Germinal center (tissue), 1 donor: ENCODE results near the gene SLC13A2.

Source experiments
- DNase-seq: peaks from one replicate; pipeline ENCODE4 v3.0.0; 2012; ENCODE audit warnings: mixed read lengths, low spot score

The SLC13A2 gene

DNA sequence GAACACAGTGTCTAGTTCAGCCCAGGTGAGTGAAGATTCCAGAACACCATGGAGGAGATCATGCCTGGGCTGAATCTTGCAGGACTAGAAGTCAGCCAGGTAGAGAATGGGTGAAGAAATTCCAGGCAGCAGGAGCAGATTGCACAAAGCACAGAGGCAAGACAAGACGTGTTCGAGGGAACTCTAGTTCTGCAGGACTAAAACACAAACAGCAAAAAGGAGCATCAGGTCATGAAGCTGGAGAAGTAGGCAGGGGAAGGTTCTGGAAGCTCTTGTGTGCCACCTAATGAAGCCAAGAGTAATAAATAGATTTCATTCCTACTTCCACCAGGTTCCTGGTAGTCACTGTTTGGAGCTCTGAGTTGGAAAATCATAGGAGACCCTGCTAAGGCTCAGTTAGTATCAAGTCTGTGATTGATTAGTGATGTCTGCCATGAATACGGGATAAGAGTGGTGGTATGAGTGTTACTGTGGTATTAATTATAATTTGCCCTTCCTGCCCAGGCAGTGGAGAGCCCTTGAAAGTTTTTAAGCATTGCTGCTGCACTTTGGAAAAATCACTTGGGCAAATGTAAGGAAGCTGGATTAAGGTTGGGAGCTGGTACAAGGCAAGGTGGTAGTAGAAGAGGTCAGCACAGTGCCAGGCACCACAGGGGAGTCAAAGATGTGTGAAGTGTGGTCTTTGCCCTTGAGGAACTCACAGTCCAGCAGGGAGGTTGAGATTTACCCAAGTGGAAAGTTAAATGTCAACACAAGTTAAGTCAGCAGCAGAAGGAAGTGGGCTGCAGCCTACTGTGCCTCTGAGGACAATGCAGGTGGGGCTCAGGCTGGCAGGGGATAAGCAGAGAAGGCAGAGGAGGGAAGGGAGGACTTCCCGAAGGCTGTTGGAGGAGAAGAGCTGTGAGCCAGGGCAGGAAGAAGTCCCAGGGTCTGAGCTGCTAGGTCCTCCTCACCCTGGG is 19.2 kb downstream of the SLC13A2 start:
- DNase-seq = no peak

DNA sequence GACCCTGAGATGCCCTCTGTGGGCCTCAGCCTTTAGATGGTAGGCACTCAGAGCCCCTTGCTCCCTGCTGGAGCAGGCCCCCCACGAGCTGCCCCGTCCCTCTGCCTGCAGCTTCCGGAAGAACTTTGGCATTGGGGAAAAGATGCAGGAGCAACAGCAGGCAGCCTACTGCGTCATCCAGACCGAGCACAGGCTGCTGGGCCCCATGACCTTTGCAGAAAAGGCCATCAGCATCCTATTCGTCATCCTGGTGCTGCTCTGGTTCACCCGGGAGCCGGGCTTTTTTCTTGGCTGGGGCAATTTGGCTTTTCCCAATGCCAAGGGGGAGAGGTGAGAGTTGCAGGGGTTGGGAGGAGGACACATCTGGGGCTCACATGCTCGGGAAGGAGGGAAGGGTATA is 20.0 kb downstream of the SLC13A2 start:
- no peak for DNase-seq

DNA sequence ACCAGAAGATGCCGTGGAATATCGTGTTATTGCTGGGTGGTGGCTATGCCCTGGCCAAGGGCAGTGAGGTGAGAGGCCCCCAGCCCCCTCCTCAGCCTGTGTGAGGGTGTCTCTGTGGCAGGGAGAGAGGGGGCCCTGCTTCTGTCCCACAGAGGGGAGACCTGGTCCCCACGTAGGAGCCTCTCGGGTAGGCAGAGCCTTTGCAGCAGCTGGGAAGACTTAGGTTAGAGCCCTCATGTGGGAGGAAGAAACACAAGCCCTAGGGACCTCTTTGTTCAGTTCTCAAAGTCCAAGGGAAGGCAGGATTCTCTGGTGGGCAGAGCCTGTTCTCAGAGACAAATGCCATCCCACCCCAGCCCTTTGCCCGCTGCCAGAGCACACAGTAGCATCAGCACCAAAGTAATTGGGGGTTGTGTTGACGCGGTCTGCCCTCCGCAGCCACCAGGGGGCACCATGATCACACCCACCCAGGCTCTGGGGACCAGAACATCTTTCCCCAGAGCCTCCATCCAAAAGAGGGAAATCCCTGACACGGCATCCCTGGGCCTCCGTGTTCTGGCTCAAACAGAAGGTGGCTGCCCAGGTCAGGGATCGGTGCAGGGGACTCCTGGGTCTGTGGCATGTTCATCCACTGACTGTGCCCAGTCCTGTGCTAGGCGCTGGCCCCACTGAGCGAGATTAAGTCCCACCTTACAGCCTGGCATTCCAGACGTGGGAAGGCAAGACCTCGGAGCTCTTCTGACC is 21.2 kb downstream of the SLC13A2 start:
- DNase-seq = peak; percentile 89

DNA sequence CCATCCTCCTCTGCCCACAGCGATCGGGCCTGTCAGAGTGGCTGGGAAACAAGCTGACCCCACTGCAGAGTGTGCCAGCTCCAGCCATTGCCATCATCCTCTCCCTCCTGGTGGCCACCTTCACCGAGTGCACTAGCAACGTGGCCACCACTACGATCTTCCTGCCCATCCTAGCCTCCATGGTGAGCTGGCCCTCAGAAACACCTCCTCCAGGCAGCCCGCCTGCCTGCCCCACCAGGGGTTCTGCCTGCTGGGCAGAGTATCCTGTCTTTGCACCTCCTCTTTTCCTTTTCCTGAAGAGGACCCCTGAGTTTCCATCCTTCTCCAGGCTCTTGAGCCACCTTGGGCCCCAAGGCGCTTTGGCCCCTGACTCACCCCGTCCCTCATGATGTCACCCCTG is 22.2 kb downstream of the SLC13A2 start:
- DNase-seq = no peak

DNA sequence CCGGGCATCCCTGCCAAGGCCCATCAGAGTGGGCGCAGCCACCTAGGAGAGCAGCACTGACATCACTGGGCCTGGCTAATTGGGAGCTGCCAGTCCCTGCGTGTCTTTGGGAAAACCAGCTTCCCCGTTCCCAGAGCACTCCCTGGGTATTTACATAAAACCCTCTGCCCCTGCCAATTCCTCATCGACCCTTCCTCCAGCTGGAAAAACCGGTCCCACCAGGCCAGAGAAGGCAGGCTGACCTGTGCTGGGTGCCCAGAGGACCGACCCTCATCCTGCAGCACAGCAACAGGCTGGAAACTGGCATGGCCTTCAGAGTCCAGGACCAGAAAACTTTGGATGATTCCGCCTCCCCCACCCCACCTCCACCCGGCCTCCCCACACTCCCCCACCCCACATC is 24.5 kb downstream of the SLC13A2 start:
- no peak for DNase-seq

DNA sequence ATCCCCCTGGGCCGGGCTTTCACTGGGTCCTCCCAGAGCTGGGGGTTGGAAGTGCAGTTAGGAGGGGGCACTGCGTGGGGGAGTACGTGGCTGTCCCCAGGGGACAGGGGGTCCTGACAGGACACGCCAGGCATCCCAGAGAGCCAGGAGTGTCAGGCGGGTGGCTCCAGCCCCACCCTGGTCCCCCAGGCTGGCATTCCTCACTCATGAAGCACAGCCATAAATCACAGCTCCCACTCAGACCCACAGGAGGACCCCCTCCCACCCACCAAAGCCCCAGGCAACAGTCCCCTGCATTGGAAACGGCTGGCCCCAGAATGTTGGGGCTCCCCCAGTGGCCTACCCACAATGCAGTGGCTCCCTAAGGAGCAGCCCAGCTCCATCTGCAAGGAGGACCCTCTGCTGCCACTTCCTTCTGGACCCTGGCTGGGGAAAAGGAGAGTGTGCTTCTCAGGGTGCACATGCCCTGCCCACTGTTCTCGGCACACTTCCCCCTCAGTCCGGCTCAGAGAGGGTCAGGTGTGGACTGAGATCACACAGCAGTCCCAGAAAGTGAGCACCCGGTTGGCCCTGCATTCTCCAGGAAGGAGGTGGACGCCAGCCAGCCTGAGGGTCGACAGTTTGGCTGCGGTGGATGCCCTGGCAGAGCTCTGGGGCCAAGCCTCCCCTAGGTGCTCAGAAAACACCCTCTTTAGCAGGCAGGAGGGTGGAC is 25.4 kb downstream of the SLC13A2 start:
- no peak for DNase-seq

DNA sequence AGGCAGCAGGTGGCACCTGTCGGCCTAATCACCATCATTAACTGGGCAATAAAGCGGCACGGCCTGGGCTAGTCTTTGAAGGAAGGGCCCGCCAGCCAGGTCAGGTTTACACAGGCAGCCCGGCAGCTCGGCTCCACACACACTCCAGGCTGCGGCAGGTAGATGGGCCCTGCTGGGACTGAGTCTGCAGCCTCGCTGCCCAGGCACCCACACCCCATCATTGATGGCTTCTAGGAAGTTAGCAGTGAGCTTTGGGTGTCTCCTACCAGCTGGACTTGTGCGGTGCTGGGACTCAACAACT is 25.9 kb downstream of the SLC13A2 start:
- DNase-seq = no peak

DNA sequence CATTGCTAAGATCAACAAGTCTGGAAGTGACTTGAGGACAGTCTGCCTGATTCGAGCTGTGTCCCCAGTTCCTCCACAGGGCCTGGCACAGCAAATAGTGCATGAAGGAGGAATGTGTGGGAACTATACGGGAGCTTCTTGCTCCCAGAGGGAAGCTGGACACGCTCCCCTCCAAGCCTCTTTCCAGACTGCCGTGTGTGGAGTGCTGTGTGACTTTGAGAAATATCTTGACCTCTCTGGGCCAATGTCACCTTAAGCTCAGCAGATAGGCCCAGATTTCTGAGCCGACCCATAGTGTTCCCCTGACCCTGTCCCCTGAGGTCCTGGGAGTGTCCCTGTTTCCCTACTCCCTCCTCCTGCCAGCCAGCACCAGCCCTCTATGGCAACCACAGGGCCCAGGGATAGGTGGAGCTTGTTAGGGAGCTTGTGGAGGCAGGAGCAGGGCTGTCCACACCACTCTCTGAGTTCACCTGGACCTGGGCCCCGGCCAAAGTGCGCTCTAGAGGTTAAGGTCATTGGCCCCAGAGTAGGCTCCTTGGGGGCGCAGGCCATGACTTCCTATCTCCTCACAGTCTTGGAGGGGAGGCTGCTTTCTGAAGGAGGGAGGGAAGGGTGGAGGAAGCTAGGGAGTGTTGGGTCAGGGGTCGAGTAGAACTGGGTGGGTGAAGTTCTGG is 26.4 kb downstream of the SLC13A2 start:
- DNase-seq = no peak

DNA sequence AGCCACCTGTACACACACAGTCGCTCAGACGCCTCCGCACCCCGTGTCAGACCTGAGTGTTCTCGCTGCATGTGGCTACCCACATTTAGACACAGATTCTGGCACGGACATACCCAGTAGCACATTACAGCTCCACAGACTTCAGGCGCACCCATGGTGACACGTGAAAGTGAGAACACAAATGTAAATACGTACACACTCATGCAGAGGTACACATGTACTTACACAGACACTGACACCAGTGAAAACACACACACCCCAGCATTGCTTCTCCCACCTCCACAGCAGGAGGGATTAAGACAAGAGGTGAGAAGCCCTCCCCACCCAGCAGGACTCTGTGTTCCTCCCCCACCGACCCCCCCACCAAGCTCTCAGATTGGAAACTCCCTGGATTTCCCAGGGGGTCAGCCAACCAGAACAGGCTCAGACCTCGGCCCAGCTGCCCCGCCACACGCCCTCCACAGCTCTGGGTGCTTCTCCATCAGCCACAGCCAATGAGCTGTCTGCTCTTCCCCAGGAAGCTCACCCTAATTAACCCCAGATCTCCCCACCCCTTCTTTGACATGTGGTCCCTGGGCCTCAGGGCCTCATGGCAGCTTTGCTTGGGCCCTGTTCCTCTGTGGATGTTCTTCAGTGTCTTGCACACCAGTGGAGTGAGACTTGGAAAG is 27.4 kb downstream of the SLC13A2 start:
- DNase-seq = no peak

DNA sequence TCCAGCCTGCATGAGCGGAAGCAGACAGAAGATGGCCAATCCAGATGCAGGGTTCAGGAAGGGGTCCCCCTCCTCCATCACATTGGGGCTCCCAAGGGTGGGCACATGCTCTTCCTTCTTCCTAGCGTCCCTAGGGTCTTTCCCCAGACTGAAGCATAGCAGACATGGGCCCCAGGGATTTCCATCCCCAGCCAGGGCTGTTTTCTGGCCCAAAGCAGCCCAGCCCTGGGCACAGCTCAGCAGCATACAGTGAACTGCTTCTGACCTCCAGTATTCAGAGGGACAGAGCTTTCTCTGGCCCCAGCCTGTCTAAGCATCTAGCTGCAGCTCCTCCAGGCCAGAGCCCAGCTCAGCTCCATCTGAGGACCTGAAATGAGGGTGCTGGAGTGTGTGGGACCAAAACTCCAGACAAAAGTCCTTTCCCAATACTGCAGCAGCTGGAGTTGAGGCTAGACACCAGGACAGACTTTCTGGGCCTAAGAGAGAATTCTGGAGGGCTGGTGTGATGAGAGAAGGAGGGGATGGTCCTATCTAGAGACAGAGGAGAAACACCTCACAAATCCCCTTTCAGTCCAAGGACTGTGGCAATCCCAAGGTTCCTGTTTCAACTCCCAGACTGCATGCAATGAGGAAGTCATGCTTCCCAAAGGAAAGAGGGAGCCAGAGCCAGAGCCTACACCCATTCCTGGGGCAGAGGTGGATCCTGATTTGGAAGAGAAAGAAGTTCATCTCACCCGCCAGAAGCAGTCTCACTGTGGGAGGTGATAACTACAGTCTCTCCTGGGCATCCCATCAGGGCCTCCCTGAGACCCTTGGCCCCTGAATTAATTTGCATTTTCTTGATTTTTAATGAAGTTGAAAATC is 28.2 kb downstream of the SLC13A2 start:
- DNase-seq = no peak

DNA sequence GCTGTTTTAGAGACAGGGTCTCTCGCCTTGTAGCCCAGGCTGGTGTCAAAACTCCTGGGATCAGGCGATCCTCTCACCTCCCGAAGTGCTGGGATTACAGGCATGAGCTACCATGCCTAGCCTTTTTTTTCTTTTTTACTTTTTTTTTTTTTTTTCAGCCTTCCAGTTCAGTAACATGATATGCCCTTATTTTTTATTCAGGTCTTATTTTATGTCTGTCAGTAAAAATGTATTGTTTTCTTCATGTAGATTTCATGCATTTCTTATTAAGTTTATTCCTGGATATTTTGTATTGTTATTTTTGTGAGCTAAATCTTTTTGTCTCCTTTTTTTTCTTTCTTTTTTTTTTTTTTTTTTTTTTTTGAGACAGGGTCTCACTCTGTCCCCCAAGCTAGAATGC is 30.0 kb downstream of the SLC13A2 start:
- DNase-seq = no peak

DNA sequence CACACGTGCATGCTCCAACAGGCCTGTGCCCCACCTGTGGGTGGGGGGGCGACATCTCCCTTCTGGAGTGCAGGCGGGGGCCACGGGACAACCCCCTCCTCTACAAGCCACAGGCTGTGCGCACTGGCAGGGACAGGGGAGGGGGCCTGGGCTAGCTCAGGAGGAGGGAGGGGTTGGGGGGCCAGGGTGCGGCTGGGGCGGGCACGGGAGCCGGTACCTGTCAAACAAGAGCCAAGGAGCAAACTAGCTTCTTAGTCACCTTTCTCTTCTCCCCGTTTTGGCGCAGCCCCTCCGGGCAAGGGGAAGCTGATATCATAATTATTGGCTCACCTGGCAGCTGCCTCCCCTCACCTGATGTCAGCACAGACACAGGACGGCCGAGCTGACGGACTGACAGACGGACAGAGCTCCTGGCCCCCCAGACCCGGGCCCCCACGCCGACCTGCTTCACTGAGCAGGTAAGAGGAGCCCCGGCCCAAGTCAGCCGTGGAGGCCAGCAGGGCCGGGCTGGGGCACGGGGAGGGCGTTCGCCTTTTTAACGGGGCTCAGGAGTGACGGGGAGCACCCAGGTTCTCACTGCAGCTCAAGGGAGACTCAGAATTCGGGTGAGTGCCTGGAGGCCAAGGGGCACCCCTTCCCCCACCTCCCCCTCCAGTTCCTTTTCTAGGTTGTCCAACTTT is 32.7 kb downstream of the SLC13A2 start, which contains the start of gene FOXN1:
TSS of gene FOXN1 (plus strand) at position 363 of the 680 bp plus-strand sequence. CDS start 17,622 bp downstream, outside the sequence.
- no peak for DNase-seq

DNA sequence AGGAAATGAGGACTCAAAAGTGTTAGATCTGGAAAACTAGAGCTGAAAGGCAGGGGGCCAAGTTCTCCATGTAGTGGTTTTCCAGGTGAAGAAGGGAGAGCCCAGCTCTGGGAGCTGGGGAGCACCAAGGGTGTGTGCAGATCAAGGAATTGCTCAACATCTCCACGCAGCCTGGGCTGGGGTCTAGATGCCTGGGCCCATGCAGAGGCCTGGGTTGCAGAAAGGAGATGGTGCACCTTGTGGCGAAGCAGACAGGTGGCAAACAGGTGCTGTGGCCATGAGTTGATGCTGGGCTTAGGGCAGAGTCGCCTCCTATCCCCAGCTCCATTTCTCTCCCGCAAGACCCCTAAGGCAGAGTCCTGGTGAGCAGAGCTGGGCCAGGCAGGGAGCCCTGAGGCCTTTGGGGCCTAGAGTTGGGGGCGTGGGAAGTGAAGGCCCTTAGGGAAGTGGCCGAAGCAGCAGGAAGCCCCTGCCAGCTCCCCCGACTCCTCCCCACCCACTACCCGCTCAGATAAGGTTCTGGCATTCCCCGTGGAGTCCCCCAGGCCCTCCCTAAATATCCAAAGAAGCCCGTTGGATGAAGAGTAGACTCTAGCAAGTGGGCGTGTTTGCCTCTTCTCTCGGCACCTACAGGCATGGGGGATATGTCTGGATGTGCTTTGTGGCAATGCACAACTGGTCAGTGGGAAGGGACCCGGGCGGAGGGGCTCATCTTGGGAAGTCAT is 33.5 kb downstream of the SLC13A2 start:
- no peak for DNase-seq

DNA sequence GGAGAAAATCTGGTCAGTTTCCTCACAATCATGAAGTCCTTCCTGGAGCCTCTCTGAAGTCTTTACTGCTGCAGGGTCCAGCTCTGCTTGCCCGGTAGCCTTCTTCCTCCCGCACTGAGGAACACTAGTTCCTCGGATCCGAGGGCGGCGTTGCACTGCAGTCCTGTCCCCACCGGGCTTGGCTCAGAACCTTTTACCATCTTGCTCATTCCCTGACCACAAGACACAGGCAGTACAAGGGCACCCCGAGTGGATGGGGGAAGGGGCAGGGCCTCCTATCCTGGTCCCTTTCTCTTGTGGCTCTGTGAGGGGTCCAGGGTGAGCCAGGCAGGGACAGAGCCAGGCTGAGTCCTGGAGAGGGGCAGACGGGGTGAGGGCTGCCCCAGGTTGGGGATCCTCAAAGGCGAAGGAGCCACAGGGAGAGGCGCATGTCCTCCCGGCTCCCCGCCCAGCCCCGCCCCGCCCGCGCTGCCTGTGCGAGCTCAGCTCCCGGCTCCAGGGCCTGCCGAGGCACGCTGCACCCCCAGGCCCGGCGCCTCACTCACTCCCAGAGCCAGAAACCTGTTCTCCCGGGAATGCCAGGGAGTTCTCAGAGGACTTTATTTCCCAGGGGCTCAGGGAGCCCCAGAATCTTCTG is 34.2 kb downstream of the SLC13A2 start:
- DNase-seq = no peak

DNA sequence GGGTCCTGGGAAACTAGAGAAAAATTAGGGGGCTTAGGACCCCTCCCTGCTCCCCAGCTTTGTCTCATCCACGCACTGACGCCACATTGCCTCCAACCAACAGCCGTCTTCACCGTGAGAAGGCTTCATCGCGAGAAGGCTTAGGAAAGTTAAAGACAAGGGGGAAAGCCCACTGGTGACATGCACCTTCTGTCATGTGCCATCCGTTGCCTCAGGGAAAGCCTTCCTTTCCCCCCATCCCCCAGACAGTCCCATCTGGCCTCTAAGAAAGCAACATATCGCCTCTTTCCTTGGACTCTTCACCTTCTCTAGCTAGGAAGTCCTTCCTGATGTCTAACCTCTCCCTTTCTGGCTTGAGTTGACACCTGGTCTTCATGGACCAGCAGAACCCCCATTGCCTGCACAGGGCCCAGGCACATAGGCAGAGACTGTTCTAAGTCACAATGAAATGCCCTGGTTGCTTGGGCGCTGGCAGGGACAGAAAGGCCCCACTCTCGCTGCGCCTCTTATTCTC is 34.8 kb downstream of the SLC13A2 start:
- DNase-seq = no peak

DNA sequence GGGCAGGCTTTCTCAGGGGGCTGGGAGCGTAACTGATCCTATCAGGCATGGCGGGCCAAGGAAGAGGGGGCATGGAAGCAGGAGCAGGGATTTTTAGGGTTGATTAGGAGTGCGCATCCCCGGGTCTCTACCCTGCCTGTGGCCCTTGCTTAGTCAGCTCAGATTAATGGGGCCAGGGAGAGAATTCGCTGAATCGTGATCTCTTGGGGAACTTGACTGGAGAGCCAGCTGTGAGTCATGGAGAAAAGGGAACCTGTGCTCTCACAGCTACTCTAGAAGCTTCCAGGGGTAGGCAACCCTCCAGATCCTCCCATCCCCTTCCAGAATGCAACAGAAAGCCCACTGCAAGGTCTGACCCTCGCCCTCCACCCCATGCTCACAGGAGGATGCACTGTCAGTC is 36.3 kb downstream of the SLC13A2 start:
- DNase-seq = no peak

DNA sequence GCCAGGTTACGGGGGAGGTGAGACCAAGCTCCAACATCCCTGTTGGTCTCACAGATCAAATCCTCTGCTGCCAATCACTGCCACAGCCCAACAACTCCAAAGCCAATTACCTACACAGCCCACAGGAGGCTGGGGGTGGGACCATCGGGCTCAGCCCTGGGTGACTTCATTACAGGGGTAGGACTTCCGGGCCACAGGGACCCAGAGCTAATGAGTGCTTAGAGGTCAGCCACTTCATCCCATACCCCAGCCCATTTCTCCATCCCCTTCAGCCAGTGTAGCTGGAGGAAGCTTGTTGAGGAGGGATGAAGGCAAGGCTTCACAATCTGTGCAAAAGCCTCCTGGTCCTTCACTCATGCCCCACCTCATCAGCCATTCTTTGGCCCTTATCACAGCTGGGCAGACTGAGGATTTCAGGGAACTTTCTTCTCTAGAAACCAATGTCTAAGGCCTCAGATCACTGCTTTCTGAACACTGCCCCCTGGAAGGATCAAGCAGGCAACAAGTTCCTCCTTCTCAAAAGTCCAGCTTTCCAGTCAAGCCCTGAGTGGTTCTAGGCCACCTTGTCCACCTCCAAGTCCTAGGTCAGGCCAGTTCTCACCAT is 38.5 kb downstream of the SLC13A2 start:
- no peak for DNase-seq

DNA sequence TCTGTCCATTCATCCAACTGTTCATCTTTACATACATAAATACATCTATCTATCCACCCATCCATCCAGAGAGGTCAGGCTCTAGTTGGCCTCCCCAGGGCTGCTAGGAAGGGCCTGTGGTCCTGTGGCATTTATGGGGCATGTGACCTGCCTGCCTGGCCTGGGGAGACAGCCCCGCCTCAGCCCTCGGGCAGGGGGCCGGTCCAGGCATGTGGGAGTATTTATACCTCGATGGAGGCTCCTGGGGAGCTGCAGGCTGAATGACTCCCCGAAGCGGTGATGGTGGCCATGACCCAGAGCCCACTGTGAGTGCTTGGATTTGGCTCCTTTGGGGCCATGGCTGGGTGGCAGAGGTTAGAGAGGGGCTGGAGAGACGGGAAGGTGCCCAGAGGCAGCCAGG is 40.0 kb downstream of the SLC13A2 start:
- DNase-seq = no peak
